ENCODE measurements around the gene DTL.

The DTL gene

GRCh38 chr1:212137854-212138253 is 102.3 kb downstream of the DTL start:
- H3K9me3 ChIP-seq (ENCODE audit: control insufficient read depth, low read depth, low read length) = no peaks in the 10 kb centered on the region
- no peaks in the 10 kb centered on the region for H3K27me3 ChIP-seq (ENCODE audit: control insufficient read depth, insufficient read depth, low read length)
- H3K27ac ChIP-seq (ENCODE audit: low read length) = no peak overlapping the region

GRCh38 chr1:212138457-212138856 is 102.9 kb downstream of the DTL start:
- H3K4me1 ChIP-seq (ENCODE audit: control insufficient read depth, low read depth, low read length) = no peaks in the 10 kb centered on the region
- no peak overlapping the region for H3K4me3 ChIP-seq (ENCODE audit: low read length)
- no peak overlapping the region for H3K9ac ChIP-seq (ENCODE audit: low read length)
- H3K27me3 ChIP-seq (ENCODE audit: control insufficient read depth, insufficient read depth, low read length) = no peaks in the 10 kb centered on the region
- H3K9me3 ChIP-seq (ENCODE audit: control insufficient read depth, low read depth, low read length) = no peaks in the 10 kb centered on the region
- H3K27ac ChIP-seq (ENCODE audit: low read length) = no peak overlapping the region
- H3K36me3 ChIP-seq (ENCODE audit: control insufficient read depth, low read depth, low read length) = no peaks in the 10 kb centered on the region

More at GRCh38 chr1:212137854-212138253, 102.3 kb downstream of the DTL start:
- H3K9ac ChIP-seq (ENCODE audit: low read length) = no peak overlapping the region
- H3K4me3 ChIP-seq (ENCODE audit: low read length) = no peak overlapping the region
- H3K4me1 ChIP-seq (ENCODE audit: control insufficient read depth, low read depth, low read length) = no peaks in the 10 kb centered on the region
- no peaks in the 10 kb centered on the region for H3K36me3 ChIP-seq (ENCODE audit: control insufficient read depth, low read depth, low read length)

DNA sequence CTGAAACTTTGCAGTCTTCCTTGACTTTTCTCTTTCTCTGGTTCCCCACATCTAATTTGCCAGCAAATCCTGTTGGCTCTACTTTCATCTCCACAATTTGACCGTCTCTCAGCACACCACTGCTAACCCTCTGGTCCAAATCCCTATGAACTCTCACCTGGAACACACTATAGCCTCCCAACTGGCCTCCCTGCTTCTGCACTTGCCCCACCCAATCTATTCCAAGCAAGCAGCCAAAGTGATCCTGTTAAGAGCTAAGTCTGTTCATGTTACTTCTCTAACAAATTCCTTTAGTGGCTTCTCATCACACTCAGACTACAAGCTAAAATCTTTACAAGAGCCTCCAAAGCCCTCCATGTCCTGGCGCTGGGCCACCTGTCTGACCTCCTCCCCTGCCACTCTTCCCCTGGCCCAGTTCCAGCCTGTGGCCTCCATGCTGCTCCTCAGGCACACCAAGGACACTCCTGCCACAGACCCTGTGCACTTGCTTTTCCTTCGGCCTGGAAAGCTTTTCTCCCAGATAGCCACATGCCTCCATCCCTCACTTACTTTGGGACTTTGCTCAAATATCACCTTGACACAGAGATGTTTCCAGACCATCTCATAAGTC is 104.1 kb downstream of the DTL start:
- H3K36me3 ChIP-seq (ENCODE audit: control insufficient read depth, low read depth, low read length) = no peaks in the 10 kb centered on the region

DNA sequence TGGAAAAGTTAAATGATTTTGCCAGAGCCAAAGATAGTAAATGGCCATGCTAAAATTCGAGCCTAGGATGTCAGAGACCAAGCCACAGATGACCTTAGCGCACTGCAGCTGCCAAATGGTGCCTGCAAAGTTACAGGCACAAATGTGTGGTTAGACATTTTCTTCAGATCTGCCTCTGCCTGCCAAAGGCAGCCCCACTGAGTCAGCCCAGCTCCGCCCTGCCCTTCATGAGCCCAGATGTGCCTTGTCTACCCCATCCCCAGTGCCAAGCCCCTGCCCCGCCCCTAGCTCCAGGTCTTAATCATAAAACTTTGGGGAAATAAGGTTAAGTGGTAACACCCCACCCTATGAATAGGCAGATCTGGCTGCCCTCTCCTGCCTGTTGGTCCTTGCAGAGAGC is 105.9 kb downstream of the DTL start:
- Histone ChIP-seq H3K4me1 (ENCODE audit: control insufficient read depth, low read depth, low read length) (no peaks in the 10 kb centered on the region), H3K27me3 (ENCODE audit: control insufficient read depth, insufficient read depth, low read length) (no peaks in the 10 kb centered on the region), H3K9ac (ENCODE audit: low read length) (no peak overlapping the region), H3K9me3 (ENCODE audit: control insufficient read depth, low read depth, low read length) (no peaks in the 10 kb centered on the region), H3K4me3 (ENCODE audit: low read length) (no peak overlapping the region), H3K27ac (ENCODE audit: low read length) (no peak overlapping the region), H3K36me3 (ENCODE audit: control insufficient read depth, low read depth, low read length) (no peaks in the 10 kb centered on the region)

More for the DNA sequence above, 104.1 kb downstream of the DTL start:
- Histone ChIP-seq H3K4me3 (ENCODE audit: low read length) (no peak overlapping the region), H3K4me1 (ENCODE audit: control insufficient read depth, low read depth, low read length) (no peaks in the 10 kb centered on the region), H3K9ac (ENCODE audit: low read length) (no peak overlapping the region), H3K27me3 (ENCODE audit: control insufficient read depth, insufficient read depth, low read length) (no peaks in the 10 kb centered on the region), H3K27ac (ENCODE audit: low read length) (no peak overlapping the region), H3K9me3 (ENCODE audit: control insufficient read depth, low read depth, low read length) (no peaks in the 10 kb centered on the region)

DNA sequence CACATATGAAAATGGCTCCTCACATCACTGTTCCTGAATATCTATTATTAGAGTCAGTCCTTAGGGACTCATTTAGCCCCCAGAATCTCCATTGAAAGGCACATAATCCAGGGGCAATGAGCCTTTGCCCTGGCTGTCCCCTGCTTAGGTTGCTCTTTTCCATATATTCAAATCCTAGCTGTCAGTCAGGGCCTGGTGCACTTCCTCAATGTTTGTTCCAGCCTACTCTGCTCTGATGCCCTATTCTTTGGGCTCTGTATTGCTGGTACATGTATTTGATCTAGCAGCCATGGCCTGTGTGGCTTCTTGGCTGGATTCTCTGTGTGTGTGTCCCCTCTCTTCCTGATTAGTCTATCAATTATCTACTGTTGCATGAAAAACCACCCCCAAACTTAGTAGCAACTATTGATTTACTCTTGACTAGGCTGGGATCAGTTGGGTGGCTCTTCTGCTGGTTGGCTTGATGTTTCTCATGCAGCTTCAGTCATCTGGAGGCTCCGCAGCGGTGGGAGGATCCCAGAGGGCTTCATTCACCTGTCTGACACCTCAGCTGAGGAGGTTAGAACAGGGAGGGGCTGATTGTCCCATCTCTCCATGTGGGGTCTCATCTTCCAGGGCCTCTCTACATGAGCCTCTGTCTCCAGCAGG is 107.5 kb downstream of the DTL start:
- Histone ChIP-seq H3K9ac (ENCODE audit: low read length) (no peak overlapping the region), H3K27me3 (ENCODE audit: control insufficient read depth, insufficient read depth, low read length) (no peaks in the 10 kb centered on the region), H3K4me1 (ENCODE audit: control insufficient read depth, low read depth, low read length) (no peaks in the 10 kb centered on the region), H3K27ac (ENCODE audit: low read length) (no peak overlapping the region), H3K4me3 (ENCODE audit: low read length) (no peak overlapping the region), H3K36me3 (ENCODE audit: control insufficient read depth, low read depth, low read length) (no peaks in the 10 kb centered on the region), H3K9me3 (ENCODE audit: control insufficient read depth, low read depth, low read length) (no peaks in the 10 kb centered on the region)

DNA sequence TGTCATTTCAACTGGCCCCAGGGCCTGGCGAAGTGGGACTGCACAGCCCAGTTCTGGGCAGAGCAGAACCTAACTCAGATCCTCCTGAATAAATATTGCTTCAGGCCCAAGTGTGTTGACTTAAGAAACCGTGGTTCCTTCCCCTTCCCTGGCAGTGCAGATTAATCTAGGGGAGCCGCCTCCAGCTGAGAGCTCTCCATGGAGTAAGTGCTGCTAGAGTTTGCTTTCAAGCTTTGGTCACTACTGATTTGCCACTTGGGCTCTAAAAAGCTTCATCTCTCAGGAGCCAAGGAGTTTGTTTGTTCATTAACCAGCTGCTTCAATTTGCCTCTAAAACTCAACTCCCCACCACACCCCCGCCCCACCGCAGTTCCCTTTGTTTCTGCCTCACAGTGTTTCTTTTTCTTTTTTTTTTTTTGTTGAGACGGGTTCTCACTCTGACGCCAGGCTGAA is 112.1 kb downstream of the DTL start:
- no peak overlapping the region for H3K27ac ChIP-seq (ENCODE audit: low read length)
- H3K9ac ChIP-seq (ENCODE audit: low read length) = no peak overlapping the region
- H3K4me1 ChIP-seq (ENCODE audit: control insufficient read depth, low read depth, low read length) = no peaks in the 10 kb centered on the region
- no peak overlapping the region for H3K4me3 ChIP-seq (ENCODE audit: low read length)
- H3K27me3 ChIP-seq (ENCODE audit: control insufficient read depth, insufficient read depth, low read length) = no peaks in the 10 kb centered on the region
- no peaks in the 10 kb centered on the region for H3K9me3 ChIP-seq (ENCODE audit: control insufficient read depth, low read depth, low read length)
- no peaks in the 10 kb centered on the region for H3K36me3 ChIP-seq (ENCODE audit: control insufficient read depth, low read depth, low read length)

- Histone ChIP-seq H3K4me3 (ENCODE audit: low read length) (no peak overlapping the region), H3K27me3 (ENCODE audit: control insufficient read depth, insufficient read depth, low read length) (no peaks in the 10 kb centered on the region), H3K9me3 (ENCODE audit: control insufficient read depth, low read depth, low read length) (no peaks in the 10 kb centered on the region), H3K4me1 (ENCODE audit: control insufficient read depth, low read depth, low read length) (no peaks in the 10 kb centered on the region), H3K36me3 (ENCODE audit: control insufficient read depth, low read depth, low read length) (no peaks in the 10 kb centered on the region), H3K27ac (ENCODE audit: low read length) (no peak overlapping the region), H3K9ac (ENCODE audit: low read length) (no peak overlapping the region)
Measured at GRCh38 chr1:212149566-212149965, 114.0 kb downstream of the DTL start.

- Histone ChIP-seq H3K4me3 (ENCODE audit: low read length) (no peak overlapping the region), H3K9me3 (ENCODE audit: control insufficient read depth, low read depth, low read length) (no peaks in the 10 kb centered on the region), H3K9ac (ENCODE audit: low read length) (no peak overlapping the region), H3K27me3 (ENCODE audit: control insufficient read depth, insufficient read depth, low read length) (no peaks in the 10 kb centered on the region), H3K36me3 (ENCODE audit: control insufficient read depth, low read depth, low read length) (no peaks in the 10 kb centered on the region), H3K4me1 (ENCODE audit: control insufficient read depth, low read depth, low read length) (no peaks in the 10 kb centered on the region), H3K27ac (ENCODE audit: low read length) (no peak overlapping the region)
Measured at GRCh38 chr1:212152308-212152693, 116.8 kb downstream of the DTL start.

DNA sequence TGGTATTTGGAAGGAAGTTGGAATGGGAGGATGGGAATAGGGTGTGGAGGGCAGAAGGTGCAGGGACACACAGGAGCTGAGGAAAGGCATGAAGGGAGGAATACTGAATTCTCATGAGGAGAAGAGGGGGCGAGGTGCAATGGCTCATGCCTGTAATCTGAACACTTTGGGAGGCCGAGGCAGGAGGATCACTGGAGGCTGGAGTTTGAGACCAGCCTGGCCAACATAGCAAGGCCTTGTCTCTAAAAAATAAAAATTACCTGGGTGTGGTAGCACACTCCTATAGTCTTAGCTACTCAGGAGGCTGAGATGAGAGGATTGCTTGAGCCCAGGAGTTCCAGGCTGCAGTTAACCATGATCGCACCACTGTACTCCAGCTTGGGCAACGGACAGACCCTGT is 117.3 kb downstream of the DTL start:
- Histone ChIP-seq H3K9ac (ENCODE audit: low read length) (no peak overlapping the region), H3K4me1 (ENCODE audit: control insufficient read depth, low read depth, low read length) (no peaks in the 10 kb centered on the region), H3K4me3 (ENCODE audit: low read length) (no peak overlapping the region), H3K36me3 (ENCODE audit: control insufficient read depth, low read depth, low read length) (no peaks in the 10 kb centered on the region), H3K27ac (ENCODE audit: low read length) (no peak overlapping the region), H3K9me3 (ENCODE audit: control insufficient read depth, low read depth, low read length) (no peaks in the 10 kb centered on the region), H3K27me3 (ENCODE audit: control insufficient read depth, insufficient read depth, low read length) (no peaks in the 10 kb centered on the region)

DNA sequence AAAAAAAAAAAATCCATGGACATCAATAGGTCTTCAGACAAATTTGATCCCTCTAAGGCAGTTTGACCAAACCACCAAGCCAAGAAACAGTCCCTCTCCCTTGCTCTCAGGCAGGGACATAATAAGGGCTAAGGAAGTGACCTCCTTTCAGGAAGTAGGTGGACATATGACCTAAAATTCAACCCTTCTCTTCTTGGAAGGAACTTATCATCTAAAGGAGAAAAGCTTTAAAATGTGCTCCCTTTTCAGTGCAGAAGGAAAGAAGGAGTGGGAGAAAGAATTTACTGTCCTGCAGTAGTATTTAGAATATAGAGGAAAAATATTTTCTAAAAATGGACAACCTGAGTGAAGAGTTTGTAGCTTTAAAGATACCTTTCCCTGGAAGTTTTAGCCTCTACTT is 118.1 kb downstream of the DTL start:
- no peaks in the 10 kb centered on the region for H3K36me3 ChIP-seq (ENCODE audit: control insufficient read depth, low read depth, low read length)
- no peak overlapping the region for H3K4me3 ChIP-seq (ENCODE audit: low read length)
- H3K9me3 ChIP-seq (ENCODE audit: control insufficient read depth, low read depth, low read length) = no peaks in the 10 kb centered on the region
- no peaks in the 10 kb centered on the region for H3K27me3 ChIP-seq (ENCODE audit: control insufficient read depth, insufficient read depth, low read length)
- H3K4me1 ChIP-seq (ENCODE audit: control insufficient read depth, low read depth, low read length) = no peaks in the 10 kb centered on the region
- H3K9ac ChIP-seq (ENCODE audit: low read length) = no peak overlapping the region
- no peak overlapping the region for H3K27ac ChIP-seq (ENCODE audit: low read length)
